SIG-M5 (cell line): Measurements from ENCODE around the gene CUBN.

Source experiments
- DNase-seq: peaks from one replicate; lab custom pipeline; 2025; lab: John Stamatoyannopoulos, UW

The CUBN gene

DNA sequence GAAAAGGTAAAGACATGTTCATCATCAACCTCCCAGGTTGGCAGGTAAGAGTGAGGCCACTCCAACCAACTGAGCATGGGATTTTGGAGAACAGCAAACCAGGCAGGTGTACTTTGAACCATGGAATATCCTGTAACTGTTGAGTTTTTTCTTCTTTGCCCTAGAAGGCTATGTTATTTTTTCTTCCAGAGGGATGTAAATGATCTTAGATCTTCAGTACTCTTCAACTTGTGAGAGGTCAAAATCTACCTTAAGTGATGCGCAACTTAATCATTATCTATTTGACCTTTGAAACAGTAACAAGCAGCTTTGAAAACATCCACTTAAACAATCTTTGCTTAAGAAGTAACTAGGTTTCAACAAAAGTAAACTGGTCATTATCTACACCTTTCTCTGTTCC lies at the start of gene CUBN:
CUBN (minus strand) TSS at position 71 of the 400 bp plus-strand sequence; CDS start at position 25, 46 bp downstream.
- DNase-seq, result no peak

GRCh38 chr10:17179002-17179401 lies 49.4 kb upstream of the CUBN start:
- DNase-seq, result no peak

GRCh38 chr10:17178006-17178405 lies 48.4 kb upstream of the CUBN start:
- no peak for DNase-seq

- no peak for DNase-seq
Observed at GRCh38 chr10:17177014-17177413, 47.4 kb upstream of the CUBN start.

DNA sequence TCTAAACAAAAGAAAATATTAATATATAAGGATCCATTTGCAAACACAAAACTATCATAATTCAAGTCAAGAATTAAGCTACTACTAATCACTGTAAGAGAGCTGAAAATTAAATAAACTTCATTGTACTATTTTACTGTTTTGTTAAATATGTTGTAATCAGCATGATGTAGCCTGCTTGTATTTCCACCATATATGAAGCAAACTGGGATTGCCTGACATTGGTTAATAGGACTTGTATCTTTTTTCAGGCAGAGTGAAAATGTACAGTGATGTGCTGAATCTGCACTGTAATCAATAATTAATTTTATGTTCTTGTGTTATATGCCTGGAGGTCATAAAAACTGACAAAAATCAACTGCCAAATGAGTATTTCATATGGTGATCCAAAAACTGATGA lies 46.5 kb upstream of the CUBN start:
- no peak for DNase-seq

GRCh38 chr10:17175551-17175950 lies 45.9 kb upstream of the CUBN start:
- no peak for DNase-seq

DNA sequence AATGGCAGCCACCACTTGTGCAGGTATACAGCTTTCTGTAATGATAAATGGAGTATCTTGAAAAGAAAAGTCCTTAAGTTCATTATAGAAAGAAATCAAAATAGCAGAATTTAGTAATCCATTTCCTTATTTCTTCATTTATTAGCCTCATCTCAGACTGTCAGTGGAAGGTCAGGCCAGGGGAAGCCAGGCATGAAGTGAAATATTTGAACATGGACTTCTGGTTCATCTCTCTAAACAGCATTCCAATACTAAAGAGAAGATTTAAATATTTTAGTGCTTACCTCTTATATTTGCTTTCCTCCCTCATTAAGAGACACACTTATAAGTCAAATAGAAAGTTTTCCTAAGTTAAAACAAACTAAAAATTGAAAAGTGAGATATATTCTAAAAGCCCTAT lies 45.0 kb upstream of the CUBN start:
- DNase-seq, result no peak

GRCh38 chr10:17171141-17171641 lies 41.6 kb upstream of the CUBN start:
- no peak for DNase-seq

DNA sequence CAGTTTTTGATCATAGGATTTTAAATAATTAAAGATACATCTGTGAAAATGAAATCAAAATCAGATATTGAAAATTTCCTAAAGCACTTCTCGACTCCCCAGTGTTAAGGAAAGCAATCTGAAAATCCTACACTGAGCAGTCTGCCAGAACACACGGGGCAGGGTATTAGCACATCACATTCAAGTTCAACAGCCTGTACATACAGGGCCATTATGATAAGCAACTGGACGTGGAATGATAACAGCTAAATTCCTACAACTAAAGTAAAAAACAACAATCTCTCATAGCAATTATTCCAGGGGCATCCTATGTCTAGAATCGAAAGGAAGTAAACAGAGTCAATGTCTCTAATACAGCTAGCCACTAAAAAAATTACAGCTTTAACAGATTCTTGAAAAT lies 40.2 kb upstream of the CUBN start:
- no peak for DNase-seq

DNA sequence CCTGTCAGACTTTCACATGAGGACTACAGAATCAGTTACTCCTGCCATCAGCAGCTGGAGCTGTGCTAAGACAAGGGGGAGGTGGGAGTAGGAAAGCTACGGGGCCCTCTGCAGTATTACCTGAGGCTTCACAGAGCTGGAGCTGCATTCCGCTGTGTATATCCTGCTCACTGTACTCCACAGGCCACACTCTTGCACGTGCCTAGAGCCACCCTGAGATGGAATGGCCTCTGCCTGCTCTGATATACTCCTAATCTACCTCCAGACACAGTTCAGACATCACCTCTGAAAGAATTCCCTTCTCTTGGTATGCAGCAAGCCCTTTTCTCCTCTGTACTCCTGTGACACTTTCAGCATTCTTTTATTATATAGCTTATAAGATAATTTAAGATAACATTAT lies 37.1 kb upstream of the CUBN start:
- no peak for DNase-seq

- no peak for DNase-seq
Observed at GRCh38 chr10:17162828-17163227, 33.2 kb upstream of the CUBN start.

DNA sequence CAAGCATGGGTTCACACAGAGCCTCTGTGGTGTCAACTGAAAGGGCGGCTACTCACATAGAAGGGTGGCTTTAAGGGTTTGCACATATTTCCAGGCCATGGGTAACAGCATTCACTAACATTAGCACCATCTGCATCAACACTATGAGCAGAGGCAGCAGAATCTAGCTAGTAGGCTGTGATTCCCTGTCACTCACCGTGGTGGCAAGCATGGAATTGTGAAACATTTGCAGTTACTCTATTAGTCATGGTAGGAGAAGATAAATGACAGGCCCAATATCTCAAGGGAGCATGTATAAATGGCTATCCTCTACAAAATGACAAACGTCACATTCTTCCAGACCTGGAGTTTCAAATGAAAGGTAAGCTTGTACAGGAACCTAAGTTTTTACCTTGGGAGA lies 32.2 kb upstream of the CUBN start:
- no peak for DNase-seq

DNA sequence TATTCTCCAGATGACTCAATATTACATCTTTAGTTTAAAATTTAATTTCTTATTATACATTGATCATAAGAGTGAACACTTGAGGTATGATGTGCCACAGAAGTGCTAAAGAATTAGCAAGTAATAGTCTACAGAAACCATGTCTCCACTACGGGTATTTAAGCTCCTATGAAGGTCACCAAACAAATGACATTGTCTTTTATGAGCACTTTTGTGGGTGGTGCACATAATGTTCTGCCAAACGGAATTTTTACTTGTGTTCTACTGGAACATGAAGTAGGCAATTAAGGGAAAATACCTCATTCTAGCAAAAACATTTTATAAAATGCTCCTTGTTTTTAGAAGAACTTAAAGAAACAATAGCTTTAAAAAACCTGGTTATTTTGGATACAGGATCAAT lies 27.4 kb upstream of the CUBN start:
- no peak for DNase-seq

DNA sequence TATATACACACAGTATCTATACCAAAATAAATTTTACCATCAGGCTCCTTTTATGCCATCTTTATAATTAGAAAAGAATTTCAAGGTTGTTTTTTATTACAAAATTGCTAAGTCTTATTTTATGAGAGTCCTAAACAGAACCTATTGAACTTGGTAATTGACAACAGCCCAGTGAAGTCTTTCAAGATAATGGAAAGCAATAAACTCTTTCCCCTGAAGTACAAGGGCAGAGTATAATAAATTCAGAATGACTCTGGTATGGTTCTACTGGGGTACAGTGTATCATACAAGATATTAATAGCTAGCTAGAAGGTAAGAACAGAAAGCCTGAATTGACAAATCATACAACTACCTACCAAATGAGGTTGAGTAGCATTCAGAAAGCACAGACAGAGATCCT lies 26.2 kb upstream of the CUBN start:
- no peak for DNase-seq

DNA sequence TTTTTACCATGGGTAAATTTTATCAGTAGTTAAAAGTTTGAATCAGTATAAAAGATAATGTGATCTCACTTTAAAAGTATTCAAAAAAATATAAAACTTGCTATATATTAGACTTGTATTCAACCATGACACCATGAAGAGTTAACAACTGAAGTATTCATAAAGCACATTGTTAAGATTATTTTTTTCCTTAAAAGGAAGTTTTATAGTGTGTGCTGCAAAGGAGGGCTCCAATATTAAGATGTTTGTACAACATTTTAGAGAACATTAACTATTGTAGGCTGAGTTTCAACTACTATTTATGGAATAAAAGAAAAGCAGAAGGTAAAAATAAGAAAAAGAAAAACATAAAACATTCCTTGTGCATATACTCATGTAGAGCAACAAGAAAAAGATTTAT lies 24.5 kb upstream of the CUBN start:
- no peak for DNase-seq

- no peak for DNase-seq
Observed at GRCh38 chr10:17153321-17153720, 23.7 kb upstream of the CUBN start.

GRCh38 chr10:17151716-17152115 lies 22.1 kb upstream of the CUBN start:
- no peak for DNase-seq

DNA sequence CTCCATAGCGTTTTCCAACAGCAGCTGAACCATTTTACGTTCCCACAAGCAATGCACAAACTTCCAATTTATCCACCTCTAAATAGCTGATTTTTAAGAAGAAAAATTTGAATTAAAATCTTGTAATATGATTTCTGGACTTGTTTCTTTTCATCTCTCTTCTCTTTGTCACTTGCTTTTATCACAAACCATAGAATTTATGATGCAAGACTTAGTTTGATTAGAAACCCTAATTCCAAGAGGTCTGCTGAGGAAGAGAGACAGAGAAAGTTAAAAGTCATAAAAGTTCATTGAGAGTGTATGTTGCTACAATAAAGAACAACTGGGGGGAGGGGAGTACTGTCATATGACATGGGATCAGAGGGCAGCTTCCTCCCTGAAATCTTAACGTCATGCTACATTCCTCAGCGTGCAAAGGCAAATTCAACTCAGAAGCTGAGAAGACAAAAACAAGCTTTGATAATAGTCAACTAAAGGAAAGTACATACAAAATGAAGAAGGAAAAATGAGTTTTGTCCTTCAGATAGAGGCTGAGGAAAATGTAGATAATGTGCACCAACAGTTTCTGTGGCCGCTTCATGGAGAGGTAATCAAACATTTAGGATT lies 18.4 kb upstream of the CUBN start:
- no peak for DNase-seq

- DNase-seq, result no peak
Observed at GRCh38 chr10:17146892-17147291, 17.3 kb upstream of the CUBN start.

GRCh38 chr10:17145239-17145638 lies 15.6 kb upstream of the CUBN start:
- DNase-seq, result no peak

DNA sequence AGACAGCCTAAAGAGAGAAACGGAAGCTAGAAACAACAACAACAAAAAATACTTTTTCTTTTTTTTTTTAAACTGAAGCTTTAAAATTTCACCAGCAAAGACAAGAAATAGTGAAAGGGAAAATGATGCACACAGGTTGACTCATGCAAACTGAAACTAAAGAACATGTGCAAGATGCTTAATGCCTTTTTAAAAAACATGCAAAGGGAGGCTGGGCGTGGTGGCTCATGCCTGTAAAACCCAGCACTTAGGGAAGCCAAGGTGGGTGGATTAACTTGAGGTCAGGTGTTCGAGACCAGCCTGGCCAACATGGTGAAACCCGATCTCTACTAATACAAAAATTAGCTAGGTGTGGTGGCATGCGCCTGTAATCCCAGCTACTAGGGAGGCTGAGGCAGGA lies 15.1 kb upstream of the CUBN start:
- no peak for DNase-seq

- DNase-seq, result no peak
Observed at GRCh38 chr10:17144032-17144431, 14.4 kb upstream of the CUBN start.

- DNase-seq, result no peak
Observed at GRCh38 chr10:17143055-17143690, 13.6 kb upstream of the CUBN start.
